KOPT-K1 (cell line): ENCODE data around the gene MICALL1.
"Not testable (repeated sequence)": the region's sequence is repeated elsewhere in the genome, so short reads cannot be mapped to it uniquely, and the experiment has no call there.

Experiments used
- H3K27ac ChIP-seq: fragments of 200-600 bp; sonication (generic); 2 replicates; pipeline ENCODE4 v1.5.1; 2016; ENCODE audit warnings: antibody characterized with exemption, mild to moderate bottlenecking, low read depth, low read length; ENCODE audit not compliant: poor library complexity, severe bottlenecking
- H3K36me3 ChIP-seq: fragments of 200-600 bp; sonication (generic); 2 replicates; pipeline ENCODE4 v1.5.1; 2017; ENCODE audit warnings: antibody characterized with exemption, mild to moderate bottlenecking, low read length, moderate library complexity; ENCODE audit not compliant: insufficient read depth
- H3K9me3 ChIP-seq: fragments of 200-600 bp; sonication (generic); 2 replicates; pipeline ENCODE4 v1.5.1; 2017; ENCODE audit warnings: antibody characterized with exemption, low read length, mild to moderate bottlenecking; ENCODE audit not compliant: insufficient read depth, poor library complexity, severe bottlenecking

Gene MICALL1

GRCh38 chr22:37975153-37975552 lies 69.1 kb downstream of the MICALL1 start:
- H3K27ac ChIP-seq: no peak overlapping the region
- H3K9me3 ChIP-seq: no peaks in the 10 kb centered on the region
- peaks cover 14% of the 10 kb centered on the region; the same call in 1 of the 2 replicates for H3K36me3 ChIP-seq

- not testable (repeated sequence) for H3K9me3 ChIP-seq, H3K27ac ChIP-seq
- peaks cover 14% of the 10 kb centered on the region; the same call in 1 of the 2 replicates for H3K36me3 ChIP-seq
Observed at GRCh38 chr22:37976022-37976421, 69.9 kb downstream of the MICALL1 start.

GRCh38 chr22:37976547-37976946 lies 70.5 kb downstream of the MICALL1 start:
- Histone ChIP-seq H3K36me3 (peaks cover 14% of the 10 kb centered on the region; the same call in 1 of the 2 replicates), H3K27ac (no peak overlapping the region), H3K9me3 (no peaks in the 10 kb centered on the region)

GRCh38 chr22:37979782-37980181 lies 73.7 kb downstream of the MICALL1 start:
- H3K27ac ChIP-seq: no peak overlapping the region
- H3K9me3 ChIP-seq: no peaks in the 10 kb centered on the region
- H3K36me3 ChIP-seq: peaks cover 6% of the 10 kb centered on the region; the same call in 1 of the 2 replicates

- Histone ChIP-seq H3K36me3 (peaks cover under 1% of the 10 kb centered on the region; the same call in 1 of the 2 replicates), H3K9me3 (no peaks in the 10 kb centered on the region), H3K27ac (no peak overlapping the region)
Observed at GRCh38 chr22:37981282-37982011, 75.3 kb downstream of the MICALL1 start.

- Histone ChIP-seq H3K27ac (no peak overlapping the region), H3K9me3 (no peaks in the 10 kb centered on the region), H3K36me3 (no peaks in the 10 kb centered on the region)
Observed at GRCh38 chr22:37982151-37982785, 76.2 kb downstream of the MICALL1 start.

- H3K9me3 ChIP-seq: no peaks in the 10 kb centered on the region
- no peak overlapping the region for H3K27ac ChIP-seq
- H3K36me3 ChIP-seq: no peaks in the 10 kb centered on the region
Observed at GRCh38 chr22:37982938-37983859, 77.1 kb downstream of the MICALL1 start.

GRCh38 chr22:37983860-37984791 lies 78.0 kb downstream of the MICALL1 start, which contains the start of gene SOX10:
Gene SOX10 (minus strand): TSS chr22:37984555. CDS start chr22:37983784, 771 bp downstream.
- Histone ChIP-seq H3K36me3 (no peaks in the 10 kb centered on the region), H3K9me3 (no peaks in the 10 kb centered on the region), H3K27ac (no peak within 1 kb of the TSS)

GRCh38 chr22:37985050-37985585 lies 79.0 kb downstream of the MICALL1 start:
- Histone ChIP-seq H3K9me3 (no peaks in the 10 kb centered on the region), H3K27ac (no peak overlapping the region), H3K36me3 (no peaks in the 10 kb centered on the region)

GRCh38 chr22:37985751-37986281 lies 79.7 kb downstream of the MICALL1 start:
- Histone ChIP-seq H3K36me3 (no peaks in the 10 kb centered on the region), H3K27ac (no peak overlapping the region), H3K9me3 (no peaks in the 10 kb centered on the region)

- no peak overlapping the region for H3K27ac ChIP-seq
- no peaks in the 10 kb centered on the region for H3K36me3 ChIP-seq
- H3K9me3 ChIP-seq: no peaks in the 10 kb centered on the region
Observed at GRCh38 chr22:37986371-37986770, 80.3 kb downstream of the MICALL1 start.

- Histone ChIP-seq H3K9me3 (no peaks in the 10 kb centered on the region), H3K36me3 (no peaks in the 10 kb centered on the region), H3K27ac (no peak overlapping the region)
Observed at GRCh38 chr22:37989146-37990045, 83.3 kb downstream of the MICALL1 start.

- H3K9me3 ChIP-seq: no peaks in the 10 kb centered on the region
- no peak overlapping the region for H3K27ac ChIP-seq
- H3K36me3 ChIP-seq: no peaks in the 10 kb centered on the region
Observed at GRCh38 chr22:37990301-37990700, 84.2 kb downstream of the MICALL1 start.
